K562 (cell line): ENCODE data around the gene SHTN1. TPM values are rescaled to one million over a fixed set of nuclear protein-coding genes. Genes with fewer than 3 reads are reported as not detected.

Source experiments
- ATAC-seq: fragments of 200-7000 bp; cut with Tn5 transposase; 3 replicates; pipeline ENCODE4 v1.9.1; 2020; ENCODE audit warnings: moderate library complexity
- BruUV-seq: library from RNA; stranded (reverse); fragments of 400-500 nt; replicated peaks from 2 replicates; lab custom pipeline; 2021; lab: Mats Ljungman, UMichigan
- CTCF ChIA-PET: fragments of 300-600 bp; formaldehyde crosslinking; extraction: SDS; loops from one replicate; lab custom pipeline; 2021; ENCODE audit warnings: low intra/inter-chr PET ratio; lab: Yijun Ruan, JAX
- POLR2A ChIA-PET: fragments of 300-600, 350-650 bp; sonication (Branson Sonifier 250); formaldehyde crosslinking; extraction: SDS; loops from one replicate; lab custom pipeline; 2021; ENCODE audit warnings: antibody characterized with exemption, inconsistent platforms; lab: Yijun Ruan, JAX
- DNase-seq, 4 experiments: peaks; one replicate each; pipeline versions ENCODE4 v3.0.0 to v3.0.0-alpha.2; 2011 to 2018; ENCODE audit warnings: low spot score in 3 of 4, mixed read lengths in 3 of 4; ENCODE audit errors: extremely low read depth in 1 of 4
- FAIRE-seq: peaks from 2 replicates; lab custom pipeline; 2011; peaks lifted over from hg19 to GRCh38; lab: Jason Lieb, UNC
- H2AFZ ChIP-seq: 2 replicates; pipeline ENCODE4 v1.6.0; 2011; ENCODE audit warnings: low read depth, low read length, control low read depth, inconsistent platforms
- H3K27ac ChIP-seq: fragments of 200-600 bp; 3 replicates; pipeline ENCODE4 v1.8.0; 2011; ENCODE audit warnings: low read depth, mild to moderate bottlenecking, control low read depth, inconsistent platforms, low read length, moderate library complexity, mixed read lengths; ENCODE audit errors: extremely low read depth
- H3K27me3 ChIP-seq, 2 experiments: fragments of 300-600 bp in 1 of 2; 2 replicates in 1 of 2; 3 replicates in 1 of 2; pipeline versions ENCODE4 v1.6.0 to v1.8.0; 2011; ENCODE audit warnings: inconsistent platforms in 2 of 2, low read length in 2 of 2, mild to moderate bottlenecking in 1 of 2, mixed read lengths in 1 of 2, moderate library complexity in 1 of 2; ENCODE audit not compliant: control insufficient read depth in 2 of 2, insufficient read depth in 2 of 2
- H3K36me3 ChIP-seq: fragments of 300-600 bp; 3 replicates; pipeline ENCODE4 v1.8.0; 2011; ENCODE audit warnings: mild to moderate bottlenecking, low read length, inconsistent platforms; ENCODE audit not compliant: control insufficient read depth, insufficient read depth
- H3K4me1 ChIP-seq, 2 experiments: fragments of 200-600 bp in 1 of 2; replicated peaks in 1 of 2; 2 replicates in 1 of 2; 3 replicates in 1 of 2; pipeline versions ENCODE4 v1.5.1 to v1.8.0; 2011; ENCODE audit warnings: inconsistent platforms in 2 of 2, low read length in 2 of 2, mild to moderate bottlenecking in 1 of 2, mixed read lengths in 1 of 2, moderate library complexity in 1 of 2; ENCODE audit not compliant: control insufficient read depth in 2 of 2, insufficient read depth in 2 of 2
- H3K4me2 ChIP-seq: 2 replicates; pipeline ENCODE4 v1.6.1; 2011; ENCODE audit warnings: low read length, control low read depth, inconsistent platforms, mixed read lengths; ENCODE audit not compliant: insufficient read depth
- H3K4me3 ChIP-seq: fragments of 200-600 bp; sonication (generic), shearing (Covaris generic); 2 replicates; pipeline ENCODE4 v1.5.1; 2016; ENCODE audit warnings: control low read depth, inconsistent platforms
- H3K79me2 ChIP-seq: fragments of 200-600 bp; 3 replicates; pipeline ENCODE4 v1.8.0; 2011; ENCODE audit warnings: low read length, inconsistent platforms; ENCODE audit not compliant: control insufficient read depth, insufficient read depth
- H3K9ac ChIP-seq, 2 experiments: 2 replicates each; pipeline versions ENCODE4 v1.6.0 to v1.6.1; 2011; ENCODE audit warnings: low read depth in 2 of 2, low read length in 2 of 2, control low read depth in 1 of 2, inconsistent platforms in 1 of 2, mild to moderate bottlenecking in 1 of 2, mixed read lengths in 1 of 2; ENCODE audit not compliant: insufficient read depth in 1 of 2
- H3K9me1 ChIP-seq: one replicate; pipeline ENCODE4 v1.6.0; 2011; ENCODE audit warnings: inconsistent platforms, mild to moderate bottlenecking, low read length, moderate library complexity; ENCODE audit not compliant: control insufficient read depth, insufficient read depth
- H3K9me3 ChIP-seq: replicated peaks from 2 replicates; pipeline ENCODE4 v1.5.1; 2011; ENCODE audit warnings: low read depth, low read length, inconsistent platforms; ENCODE audit not compliant: control insufficient read depth, insufficient read depth
- H4K20me1 ChIP-seq: replicated peaks from 2 replicates; pipeline ENCODE4 v1.6.1; 2011; ENCODE audit warnings: low read length, inconsistent platforms, mixed read lengths; ENCODE audit not compliant: control insufficient read depth, insufficient read depth
- ASH1L ChIP-seq: fragments of 450-650 bp; IDR thresholded peaks from 2 replicates; pipeline ENCODE4 v1.6.1; 2018; ENCODE audit warnings: borderline replicate concordance, mild to moderate bottlenecking, low read depth; ENCODE audit not compliant: partially characterized antibody
- CHD4 ChIP-seq: fragments of 200-600 bp; sonication (generic); IDR thresholded peaks from 3 replicates; pipeline ENCODE4 v1.6.1; 2012; ENCODE audit warnings: low read depth, mild to moderate bottlenecking, mixed read lengths, low read length, inconsistent platforms; ENCODE audit not compliant: insufficient read depth, insufficient replicate concordance, poor library complexity, severe bottlenecking
- GABPB1 ChIP-seq: sonication (generic); formaldehyde crosslinking; IDR thresholded peaks from 2 replicates; pipeline ENCODE4 v1.8.0; 2022; ENCODE audit warnings: mild to moderate bottlenecking, missing genetic modification reagents
- HNRNPUL1 ChIP-seq: fragments of 200-400 bp; formaldehyde crosslinking; IDR thresholded peaks from 2 replicates; pipeline ENCODE4 v1.6.1; 2017; ENCODE audit warnings: low read length
- ID3 ChIP-seq, 2 experiments: fragments of 250-450 bp in 1 of 2; fragments of 450-650 bp in 1 of 2; sonication (Bioruptor Pico) in 1 of 2; IDR thresholded peaks; 2 replicates each; pipeline versions ENCODE4 v1.6.1 to v1.8.0; 2016 to 2021; ENCODE audit warnings: mild to moderate bottlenecking in 2 of 2, moderate library complexity in 2 of 2, missing compliant biosample characterization in 1 of 2, missing genetic modification characterization in 1 of 2
- MAFG ChIP-seq: fragments of 450-650 bp; conservative IDR thresholded peaks from 2 replicates; pipeline ENCODE4 v1.6.1; 2016; ENCODE audit warnings: missing genetic modification characterization, missing compliant biosample characterization
- MED1 ChIP-seq: sonication (generic); formaldehyde crosslinking; IDR thresholded peaks from 2 replicates; pipeline ENCODE4 v1.8.1; 2023; ENCODE audit warnings: missing genetic modification reagents, borderline replicate concordance
- NCOA4 ChIP-seq: fragments of 450-650 bp; IDR thresholded peaks from 2 replicates; pipeline ENCODE4 v1.6.1; 2018; ENCODE audit warnings: mild to moderate bottlenecking; ENCODE audit not compliant: partially characterized antibody
- NFATC3 ChIP-seq: fragments of 450-650 bp; IDR thresholded peaks from 2 replicates; pipeline ENCODE4 v1.6.1; 2017; ENCODE audit warnings: mild to moderate bottlenecking
- POLR2H ChIP-seq: IDR thresholded peaks from 2 replicates; pipeline ENCODE4 v1.6.1; 2016; ENCODE audit warnings: missing genetic modification characterization, low read depth, mild to moderate bottlenecking, control low read depth, missing compliant biosample characterization, moderate library complexity
- PRPF4 ChIP-seq: fragments of 200-400 bp; formaldehyde crosslinking; IDR thresholded peaks from one replicate; pipeline ENCODE4 v1.6.1; 2017; ENCODE audit warnings: low read length, low read depth, mild to moderate bottlenecking; ENCODE audit not compliant: insufficient read depth, poor library complexity, severe bottlenecking
- SAP30 ChIP-seq: fragments of 200-600 bp; sonication (generic); IDR thresholded peaks from 2 replicates; pipeline ENCODE4 v1.6.1; 2012; ENCODE audit warnings: borderline replicate concordance, low read depth, mild to moderate bottlenecking, moderate library complexity, low read length, control low read depth, inconsistent platforms; ENCODE audit not compliant: insufficient read depth, poor library complexity, severe bottlenecking
- SIN3B ChIP-seq: fragments of 450-650 bp; IDR thresholded peaks from 2 replicates; pipeline ENCODE4 v1.6.1; 2017; ENCODE audit warnings: low read depth, mild to moderate bottlenecking, moderate library complexity
- TAF9B ChIP-seq: fragments of 450-650 bp; IDR thresholded peaks from 2 replicates; pipeline ENCODE4 v1.6.1; 2018; ENCODE audit warnings: mild to moderate bottlenecking; ENCODE audit not compliant: partially characterized antibody
- XRCC4 ChIP-seq: IDR thresholded peaks from one replicate; pipeline ENCODE4 v1.6.1; 2011; ENCODE audit not compliant: insufficient read depth, insufficient read length; ENCODE audit errors: extremely low read depth
- ZKSCAN3 ChIP-seq: fragments of 250-450 bp; sonication (Bioruptor Pico); IDR thresholded peaks from 2 replicates; pipeline ENCODE4 v1.4.0; 2020
- ZSCAN29 ChIP-seq: fragments of 450-650 bp; IDR thresholded peaks from 2 replicates; pipeline ENCODE4 v1.6.1; 2017
- WGBS: fragments of 100-300 bp; shearing (Covaris generic); methylation state at CpG from one replicate; pipeline ENCODE4 v1.1.6; 2016; ENCODE audit warnings: low coverage, mixed read lengths; ENCODE audit not compliant: insufficient coverage; ENCODE audit errors: missing lambda C conversion rate; 5-methylcytosine and 5-hydroxymethylcytosine counted together
- in situ Hi-C: fragments of 300-500 bp; cut with MboI; formaldehyde crosslinking; loops from 4 replicates; pipeline ENCODE4 v1.15.0; 2018; ENCODE audit warnings: inconsistent platforms, mixed read lengths
- intact Hi-C: fragments of 100-400 bp; cut with micrococcal nuclease; formaldehyde crosslinking; loops from 2 replicates; pipeline ENCODE4 v1.14.2; 2022
- polyA plus RNA-seq, 8 experiments: library from polyadenylated mRNA; depleted of rRNA in 4 of 8; stranded (reverse) in 5 of 8; unstranded in 3 of 8; fragments of >200 nt; fragmentation: Nextera tagmentation in 2 of 8; fragmentation: Illumina TruSeq in 1 of 8; extraction: Ambion mirVana in 2 of 8; extraction: Trizol in 1 of 8; gene quantifications; 2 replicates each; pipeline versions ENCODE4 v1.2.1 to v1.2.3, GENCODE V29; 2011 to 2014; ENCODE audit warnings: inconsistent platforms in 1 of 8, missing spikeins in 1 of 8
- total RNA-seq, 7 experiments: library from RNA; depleted of rRNA in 6 of 7; stranded (reverse); fragments of >200 nt in 6 of 7; fragmentation: Illumina TruSeq in 2 of 7; extraction: Trizol in 2 of 7; gene quantifications; 2 replicates each; pipeline versions ENCODE4 v1.2.1 to v1.2.3, GENCODE V29; 2011 to 2021; ENCODE audit warnings: low replicate concordance in 1 of 7

SHTN1 gene
- total and polyA plus RNA-seq, 9 of the 15 experiments (the other 6 are each of a cell fraction or from before 2014, with no cell fraction given) = 5.4 to 21.3 (median 13.3) TPM

- TF ChIP-seq PRPF4 = no peak
- no peak for TF ChIP-seq ASH1L
- TF ChIP-seq HNRNPUL1 = no peak
- no peak for TF ChIP-seq MAFG (tag)
- no peak for TF ChIP-seq SIN3B
- TF ChIP-seq POLR2H (tag) = no peak
- no peak for TF ChIP-seq ID3 (CRISPR knock-in tag; IDR thresholded peaks at IDR 0.05)
- no peak for TF ChIP-seq ID3 (tag; IDR thresholded peaks at IDR 0.05)
- TF ChIP-seq GABPB1 = no peak
- TF ChIP-seq NFATC3 = no peak
- no peak for TF ChIP-seq CHD4
- TF ChIP-seq ZKSCAN3 = no peak
- no peak for TF ChIP-seq NCOA4
- TF ChIP-seq SAP30 = no peak
- TF ChIP-seq XRCC4 = no peak
- no peak for TF ChIP-seq ZSCAN29
- no peak for TF ChIP-seq TAF9B
- TF ChIP-seq MED1 (CRISPR knock-in tag) = no peak
- 1% methylated on average over 6 of the region's 6 CpGs for WGBS
- DNase-seq = no peak
- H3K4me2 ChIP-seq = no peak overlapping the region
- H3K36me3 ChIP-seq = no peaks in the 10 kb centered on the region
- no peaks in the 10 kb centered on the region for H3K79me2 ChIP-seq
- no peak overlapping the region for H3K27ac ChIP-seq
- H3K9ac ChIP-seq = no peak overlapping the region
- no peaks in the 10 kb centered on the region for H4K20me1 ChIP-seq
- POLR2A ChIA-PET = no interaction called here
- H2AFZ ChIP-seq = no peak overlapping the region
- no peak for ATAC-seq
- H3K9me1 ChIP-seq = no peaks in the 10 kb centered on the region
- in situ Hi-C loops (no loop called here), intact Hi-C loops (no loop called here)
- CTCF ChIA-PET = no interaction called here
- FAIRE-seq = no peak
- H3K27me3 ChIP-seq = peaks cover 0 to 5% of the 10 kb centered on the region in 2 experiments; a peak in 2 of 5 replicates
- H3K9me3 ChIP-seq = no peaks in the 10 kb centered on the region
- H3K4me3 ChIP-seq = no peak overlapping the region
- no peaks in the 10 kb centered on the region for H3K4me1 ChIP-seq
- BruUV-seq = no TSS peak
Observed at GRCh38 chr10:116866987-116867595, 137.9 kb downstream of the SHTN1 start.
